Activated T-helper 1 cell treated with anti-CD3 and anti-CD28 coated beads, Interleukin-2, amount 50 U/mL, for 16 hours (primary cell): ENCODE measurements around the gene CLDN12.

Source experiments
- DNase-seq, 2 donors: peaks; one replicate each; pipeline ENCODE4 v3.0.0-alpha.2; 2020; ENCODE audit warnings: low read depth in 1 of 2, low spot score in 1 of 2

The CLDN12 gene

GRCh38 chr7:90403174-90404113 is at the start of gene CLDN12:
TSS of gene CLDN12 (plus strand) at chr7:90403461. CDS start at chr7:90412677, 9,216 bp downstream.
- DNase-seq, result peak; percentile 18 to 48

GRCh38 chr7:90383422-90383821 is 19.8 kb upstream of the CLDN12 start:
- DNase-seq, result no peak

DNA sequence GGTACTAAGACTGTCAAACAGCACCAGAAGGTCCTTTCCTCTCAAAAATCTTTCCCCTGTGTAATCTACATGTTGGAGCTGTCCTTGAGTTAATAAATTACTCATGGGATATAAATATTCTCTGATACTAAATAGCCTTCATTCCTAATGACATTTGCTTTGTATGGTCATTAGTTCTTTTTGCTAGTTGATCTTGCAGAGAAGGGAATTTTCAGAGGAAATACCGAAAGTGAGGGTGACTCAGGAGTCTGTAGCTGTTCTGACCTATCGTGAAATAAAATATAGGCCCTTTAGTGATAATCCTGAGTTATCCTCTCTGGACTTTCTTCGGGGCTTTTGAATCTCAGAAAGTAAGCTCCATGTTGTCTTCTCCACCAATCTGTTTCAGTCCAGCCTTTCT is 19.4 kb upstream of the CLDN12 start:
- DNase-seq, result no peak

DNA sequence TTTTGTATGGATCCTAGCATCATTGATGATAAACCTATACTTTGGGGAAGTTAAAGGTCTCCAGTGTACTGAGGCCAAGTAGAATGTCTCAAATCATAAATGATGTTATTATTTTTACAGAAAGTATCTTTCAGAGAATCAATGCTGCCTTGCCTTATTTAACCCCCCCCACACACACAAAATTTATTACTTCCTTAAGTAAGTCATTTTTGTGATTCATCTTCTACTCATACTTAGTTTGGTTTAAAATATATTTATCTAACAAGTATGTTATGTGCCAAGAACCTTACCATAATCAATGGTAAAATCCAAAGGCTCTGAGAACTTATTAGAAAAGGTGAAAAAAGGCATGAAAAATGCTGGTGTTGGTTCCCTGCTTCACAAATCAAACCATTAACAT is 18.8 kb upstream of the CLDN12 start:
- no peak for DNase-seq

GRCh38 chr7:90387470-90388240 is 15.6 kb upstream of the CLDN12 start:
- DNase-seq, result no peak

DNA sequence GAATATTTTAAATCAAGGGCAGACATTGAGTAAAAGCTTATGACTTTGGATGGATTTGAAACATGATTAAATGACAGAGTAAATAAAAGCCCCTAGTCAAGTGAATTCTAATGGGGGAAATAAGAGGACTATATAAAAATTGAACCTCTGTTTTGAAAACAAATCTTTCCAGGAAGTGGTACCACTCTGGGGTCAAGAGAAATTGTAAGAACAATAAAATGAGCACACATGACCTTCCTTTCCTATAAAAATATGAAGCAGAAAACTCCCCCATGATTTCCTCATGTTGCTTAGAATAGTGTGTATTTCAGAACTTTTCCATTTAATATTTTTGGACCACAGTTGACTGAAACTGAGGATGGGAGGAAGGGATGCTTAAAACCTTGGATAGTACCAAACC is 12.3 kb upstream of the CLDN12 start:
- DNase-seq, result no peak

- no peak for DNase-seq
These were observed 11.8 kb upstream of the CLDN12 start for GRCh38 chr7:90391488-90391887.

DNA sequence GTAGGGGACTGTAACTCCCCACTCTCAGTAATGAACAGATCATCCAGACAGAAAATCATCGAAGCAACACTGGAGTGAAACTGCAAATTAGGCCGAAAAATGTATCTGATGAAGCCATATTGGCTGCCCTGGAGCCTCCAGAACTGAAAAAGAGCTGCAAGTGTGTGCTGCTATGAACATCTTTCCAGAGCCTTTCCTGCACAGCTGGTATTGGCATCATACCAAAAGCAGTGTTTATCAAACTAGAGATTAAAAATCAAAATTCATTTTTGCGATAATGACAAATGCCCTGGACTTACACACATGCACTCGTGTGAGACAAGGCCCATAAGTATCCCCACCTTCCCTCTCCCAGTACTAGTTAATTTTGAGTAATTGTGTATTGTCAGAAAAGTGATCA is 6.8 kb upstream of the CLDN12 start:
- no peak for DNase-seq

DNA sequence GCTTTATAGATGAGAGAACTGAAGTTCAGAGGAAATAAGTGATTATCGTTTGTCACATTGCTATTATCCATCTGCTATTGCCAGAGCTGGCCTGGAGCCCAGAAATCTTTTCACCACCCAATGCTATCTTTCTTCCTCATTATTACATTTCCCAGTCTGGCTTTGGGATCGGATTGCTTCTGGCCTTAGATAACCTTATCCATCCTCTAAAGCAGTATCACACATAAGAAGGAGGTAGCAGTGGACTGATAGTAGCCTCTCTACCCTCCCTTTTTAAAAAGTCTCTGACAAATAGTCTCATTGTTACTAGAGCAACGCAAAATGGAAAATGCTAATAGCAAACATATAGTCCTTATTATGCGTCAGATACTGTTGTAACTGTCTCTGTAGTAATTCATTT is 1.3 kb upstream of the CLDN12 start:
- DNase-seq, result no peak

DNA sequence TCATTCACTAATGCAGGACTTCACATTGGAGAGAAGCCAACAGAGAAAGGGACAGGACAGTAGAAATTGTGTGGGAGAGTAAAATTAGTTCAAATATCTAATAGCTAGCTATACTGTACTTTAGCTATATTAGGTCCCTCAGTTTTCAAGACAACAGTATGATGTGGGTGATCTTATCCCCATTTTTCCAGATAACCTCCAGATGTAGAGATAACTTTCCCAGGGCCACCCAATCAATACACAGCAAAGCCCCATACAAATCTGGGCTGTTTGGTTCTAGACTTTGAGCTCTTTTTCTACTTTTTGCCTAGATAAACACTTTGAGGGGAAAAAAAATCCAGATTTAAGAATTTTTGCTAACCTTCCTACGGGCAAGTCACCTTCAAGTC is 482 bp upstream of the CLDN12 start:
- no peak for DNase-seq

- DNase-seq, result no peak
These were observed 1.5 kb downstream of the CLDN12 start for GRCh38 chr7:90404777-90405176.

DNA sequence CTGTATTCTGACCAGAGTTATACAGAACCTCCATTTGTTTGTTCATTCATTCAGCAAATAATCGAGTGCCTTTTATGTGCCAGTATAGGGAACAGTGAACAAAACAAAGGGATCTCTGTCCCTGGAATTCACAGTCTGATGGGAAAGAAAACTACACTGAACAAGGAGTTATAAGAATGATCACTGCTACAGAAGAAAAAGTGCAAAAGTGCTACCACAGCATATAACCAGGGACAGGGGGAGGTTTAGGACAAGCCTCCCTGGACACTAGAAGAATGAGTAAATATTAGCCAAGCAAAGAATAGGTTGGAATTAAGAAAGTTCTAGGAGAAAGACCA is 4.2 kb downstream of the CLDN12 start:
- no peak for DNase-seq

DNA sequence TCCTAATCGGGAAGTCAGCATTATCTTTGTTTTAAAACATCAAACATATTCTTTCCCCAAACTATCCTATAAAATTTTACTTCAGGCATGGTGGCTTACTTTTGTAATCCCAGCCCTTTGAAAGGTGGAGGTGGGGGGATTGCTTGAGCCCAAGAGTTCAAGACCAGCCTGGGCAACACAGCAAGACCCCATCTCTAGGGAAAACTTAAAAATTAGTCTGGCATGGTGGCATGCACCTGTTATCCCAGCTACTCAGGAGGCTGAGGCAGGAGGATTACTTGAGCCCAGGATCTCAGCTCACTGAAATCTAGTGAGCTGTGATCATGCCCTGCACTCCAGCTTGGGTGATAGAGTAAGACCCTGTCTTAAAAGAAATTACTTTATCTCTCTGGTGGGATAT is 4.9 kb downstream of the CLDN12 start:
- no peak for DNase-seq

GRCh38 chr7:90409667-90410066 is 6.4 kb downstream of the CLDN12 start:
- no peak for DNase-seq

DNA sequence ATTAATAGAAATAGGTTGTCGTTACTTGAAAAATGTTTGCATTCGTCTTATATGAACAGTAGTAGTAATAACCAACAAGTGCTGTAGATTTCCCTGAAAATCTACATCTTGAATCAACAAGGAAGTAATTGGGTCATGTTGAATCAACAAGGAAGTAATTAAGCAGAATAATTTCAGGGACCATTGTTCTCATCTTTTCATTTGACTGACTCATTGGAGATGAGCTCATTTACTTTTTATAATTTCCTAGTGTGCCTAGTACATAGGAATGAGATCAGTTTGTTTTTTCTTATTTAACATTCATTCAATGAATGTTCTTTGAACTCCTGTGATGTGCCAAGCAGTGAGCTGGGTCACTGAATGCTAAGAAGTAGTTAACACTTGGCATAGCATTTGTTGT is 8.2 kb downstream of the CLDN12 start:
- no peak for DNase-seq

DNA sequence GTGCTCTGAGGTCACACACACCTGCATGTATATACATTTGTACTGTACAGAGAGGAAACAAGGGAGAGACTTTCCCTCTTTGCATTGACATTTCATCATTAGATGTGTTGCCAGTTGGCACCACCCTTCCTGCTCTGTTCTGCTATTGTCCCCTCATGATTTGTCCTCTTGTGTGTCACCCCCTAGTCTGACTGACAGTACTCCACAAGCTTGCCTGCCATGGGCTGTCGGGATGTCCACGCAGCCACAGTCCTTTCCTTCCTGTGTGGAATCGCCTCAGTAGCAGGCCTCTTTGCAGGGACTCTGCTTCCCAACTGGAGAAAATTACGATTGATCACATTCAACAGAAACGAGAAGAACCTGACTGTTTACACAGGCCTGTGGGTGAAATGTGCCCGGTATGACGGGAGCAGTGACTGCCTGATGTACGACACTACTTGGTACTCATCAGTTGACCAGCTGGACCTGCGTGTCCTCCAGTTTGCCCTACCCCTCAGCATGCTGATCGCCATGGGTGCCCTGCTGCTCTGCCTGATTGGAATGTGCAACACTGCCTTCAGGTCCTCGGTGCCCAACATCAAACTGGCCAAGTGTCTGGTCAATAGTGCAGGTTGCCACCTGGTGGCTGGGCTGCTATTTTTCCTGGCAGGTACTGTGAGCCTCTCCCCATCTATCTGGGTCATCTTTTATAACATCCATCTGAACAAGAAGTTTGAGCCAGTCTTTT is 9.4 kb downstream of the CLDN12 start:
- no peak for DNase-seq

- DNase-seq, result no peak
These were observed 9.9 kb downstream of the CLDN12 start for GRCh38 chr7:90413185-90413528.

DNA sequence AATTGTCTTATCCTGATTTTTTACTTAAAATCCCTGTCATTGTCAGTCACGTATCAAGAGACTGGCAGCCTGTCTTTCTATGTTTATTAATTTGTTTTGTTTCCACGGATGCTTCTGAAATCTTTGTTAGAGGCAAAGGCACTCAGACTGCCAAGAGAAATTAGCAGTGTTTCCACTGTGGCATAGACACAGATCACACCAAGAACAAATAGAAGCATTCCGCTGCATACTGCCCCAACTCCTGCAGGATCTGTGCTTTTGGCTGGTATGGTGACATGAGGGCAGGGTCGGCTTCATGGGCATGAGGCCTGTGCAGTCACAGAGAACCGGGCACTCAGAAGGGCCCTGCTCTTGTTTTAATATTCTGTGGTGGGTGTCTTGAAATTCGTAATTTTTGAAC is 18.4 kb downstream of the CLDN12 start:
- no peak for DNase-seq

GRCh38 chr7:90424720-90425119 is 21.5 kb downstream of the CLDN12 start:
- no peak for DNase-seq

GRCh38 chr7:90425376-90425775 is 22.1 kb downstream of the CLDN12 start:
- no peak for DNase-seq

GRCh38 chr7:90430614-90431460 is 27.6 kb downstream of the CLDN12 start:
- DNase-seq, result no peak
